Mesodermal cell (in vitro differentiated cells): Measurements from ENCODE around the gene GDPD5.
A peak's percentile ranks its signal among the peaks of the same experiment; 100 is the strongest.

Experiments used
- H3K27ac ChIP-seq: 2 replicates; pipeline ENCODE4 v1.7.0; 2013; ENCODE audit warnings: mild to moderate bottlenecking, low read depth, low read length, moderate library complexity; ENCODE audit not compliant: severe bottlenecking
- H3K36me3 ChIP-seq: 2 replicates; pipeline ENCODE4 v1.7.1; 2013; ENCODE audit warnings: mild to moderate bottlenecking, low read length, moderate library complexity; ENCODE audit not compliant: control insufficient read depth, insufficient read depth
- H3K4me1 ChIP-seq: one replicate; pipeline ENCODE4 v1.7.1; 2013; ENCODE audit warnings: mild to moderate bottlenecking, low read length; ENCODE audit not compliant: insufficient read depth, control insufficient read depth, poor library complexity, severe bottlenecking
- H3K4me3 ChIP-seq: 2 replicates; pipeline ENCODE4 v1.7.0; 2013; ENCODE audit warnings: low read length, control low read depth, mild to moderate bottlenecking; ENCODE audit not compliant: insufficient read depth, poor library complexity, severe bottlenecking; ENCODE audit errors: extremely low read depth
- H3K9me3 ChIP-seq: 2 replicates; pipeline ENCODE4 v1.7.1; 2013; ENCODE audit warnings: mild to moderate bottlenecking, low read length, moderate library complexity; ENCODE audit not compliant: control insufficient read depth
- whole genome bisulfite sequencing, 2 experiments: methylation state at CpG; one replicate each; pipeline ENCODE4 v1.1.5; 2013; ENCODE audit warnings: missing lambda C conversion rate in 2 of 2; ENCODE audit not compliant: insufficient coverage in 2 of 2; 5-methylcytosine and 5-hydroxymethylcytosine counted together

The GDPD5 gene

GRCh38 chr11:75403037-75403436 lies 122.7 kb downstream of the GDPD5 start:
- Histone ChIP-seq H3K4me3 (no peak overlapping the region), H3K36me3 (peaks cover 78% of the 10 kb centered on the region), H3K9me3 (no peaks in the 10 kb centered on the region), H3K27ac (no peak overlapping the region), H3K4me1 (peaks cover 24% of the 10 kb centered on the region)
- 100% methylated on average over 1 of the region's 1 CpG for WGBS, 2 experiments

- H3K36me3 ChIP-seq, result peaks cover 70% of the 10 kb centered on the region
- 94% methylated on average over 8 to 10 of the region's 10 CpGs for WGBS, 2 experiments
- peak overlapping the region; percentile 82 for H3K4me3 ChIP-seq
- H3K4me1 ChIP-seq, result peaks cover 24% of the 10 kb centered on the region
- H3K9me3 ChIP-seq, result no peaks in the 10 kb centered on the region
- H3K27ac ChIP-seq, result peak overlapping the region; percentile 41
Measured at GRCh38 chr11:75402002-75402773, 123.6 kb downstream of the GDPD5 start.

DNA sequence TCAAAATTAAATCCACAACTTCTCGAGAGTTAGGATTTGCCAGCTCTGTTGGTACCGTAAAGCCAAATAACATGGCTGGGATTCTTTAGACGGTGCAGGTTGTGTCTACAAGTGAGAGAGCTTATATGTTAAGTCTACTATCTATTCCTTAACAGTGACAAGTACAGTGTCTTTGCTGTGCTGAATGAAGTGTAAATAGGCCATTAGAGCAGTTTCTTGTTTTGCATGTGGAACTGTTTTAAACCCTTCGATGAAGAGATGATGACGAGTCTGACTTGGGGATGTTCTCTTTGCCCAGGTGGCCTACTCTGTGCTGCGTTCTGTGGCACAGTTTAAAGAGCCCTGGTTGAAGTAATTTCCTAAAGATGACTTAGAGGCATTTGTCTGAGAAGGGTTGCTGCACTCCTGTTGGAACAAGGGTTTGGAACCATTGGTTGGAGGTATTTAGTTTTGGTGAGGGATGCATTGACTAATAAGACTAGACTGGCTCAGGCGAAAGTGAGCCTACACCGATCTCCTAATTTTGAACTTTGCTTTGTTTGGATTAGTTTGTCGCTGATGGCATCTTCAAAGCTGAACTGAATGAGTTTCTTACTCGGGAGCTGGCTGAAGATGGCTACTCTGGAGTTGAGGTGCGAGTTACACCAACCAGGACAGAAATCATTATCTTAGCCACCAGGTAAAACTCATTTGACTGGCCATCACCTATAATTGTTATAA lies 125.4 kb downstream of the GDPD5 start:
- peak overlapping the region; percentile 98 for H3K27ac ChIP-seq
- 0 to 3% methylated on average over 2 to 6 of the region's 11 CpGs for WGBS, 2 experiments
- H3K4me3 ChIP-seq, result peak overlapping the region; percentile 82
- H3K4me1 ChIP-seq, result peaks cover 22% of the 10 kb centered on the region
- no peaks in the 10 kb centered on the region for H3K9me3 ChIP-seq
- peaks cover 51% of the 10 kb centered on the region for H3K36me3 ChIP-seq

- WGBS, 2 experiments, result 0% methylated on average over 33 to 45 of the region's 55 CpGs
- peaks cover 22% of the 10 kb centered on the region for H3K4me1 ChIP-seq
- no peaks in the 10 kb centered on the region for H3K9me3 ChIP-seq
- H3K4me3 ChIP-seq, result peak within 1 kb of the TSS; percentile 82
- peaks cover 43% of the 10 kb centered on the region for H3K36me3 ChIP-seq
- peak within 1 kb of the TSS; percentile 98 for H3K27ac ChIP-seq
Measured at GRCh38 chr11:75399344-75400145, 126.2 kb downstream of the GDPD5 start, which contains the start of gene RPS3. RPS3 (plus strand) TSS chr11:75399518; CDS start chr11:75399548, 30 bp downstream.

DNA sequence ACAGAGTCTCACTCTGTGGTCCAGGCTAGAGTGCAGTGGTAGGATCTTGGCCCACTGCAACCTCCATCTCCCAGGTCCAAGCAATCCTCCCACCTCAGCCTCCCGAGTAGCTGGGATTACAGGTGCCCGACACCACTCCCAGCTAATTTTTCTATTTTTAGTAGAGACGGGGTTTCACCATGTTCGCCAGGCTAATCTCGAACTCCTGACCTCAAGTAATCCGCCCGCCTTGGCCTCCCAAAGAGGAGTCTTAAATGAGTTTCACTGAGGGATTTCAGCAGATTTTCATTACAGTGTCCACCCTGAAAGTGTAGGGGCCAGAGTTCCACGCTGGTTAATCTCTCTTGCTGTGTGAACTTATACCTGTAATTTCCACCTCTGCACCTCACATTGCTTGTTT lies 126.8 kb downstream of the GDPD5 start:
- Histone ChIP-seq H3K36me3 (peaks cover 37% of the 10 kb centered on the region), H3K4me3 (no peak overlapping the region), H3K27ac (no peak overlapping the region), H3K4me1 (peaks cover 22% of the 10 kb centered on the region), H3K9me3 (no peaks in the 10 kb centered on the region)
- 76 to 89% methylated on average over 7 to 8 of the region's 8 CpGs for WGBS, 2 experiments

- no peaks in the 10 kb centered on the region for H3K36me3 ChIP-seq
- H3K4me1 ChIP-seq, result no peaks in the 10 kb centered on the region
- no peaks in the 10 kb centered on the region for H3K9me3 ChIP-seq
- no peak overlapping the region for H3K27ac ChIP-seq
- H3K4me3 ChIP-seq, result no peak overlapping the region
- 73 to 80% methylated on average over 6 to 8 of the region's 8 CpGs for WGBS, 2 experiments
Measured at GRCh38 chr11:75394085-75394840, 131.5 kb downstream of the GDPD5 start.

- Histone ChIP-seq H3K36me3 (no peaks in the 10 kb centered on the region), H3K9me3 (no peaks in the 10 kb centered on the region), H3K4me3 (no peak overlapping the region), H3K4me1 (peaks cover 6% of the 10 kb centered on the region), H3K27ac (no peak overlapping the region)
- WGBS, 2 experiments, result 94 to 99% methylated on average over 7 of the region's 7 CpGs
Measured at GRCh38 chr11:75389925-75390324, 135.8 kb downstream of the GDPD5 start.

DNA sequence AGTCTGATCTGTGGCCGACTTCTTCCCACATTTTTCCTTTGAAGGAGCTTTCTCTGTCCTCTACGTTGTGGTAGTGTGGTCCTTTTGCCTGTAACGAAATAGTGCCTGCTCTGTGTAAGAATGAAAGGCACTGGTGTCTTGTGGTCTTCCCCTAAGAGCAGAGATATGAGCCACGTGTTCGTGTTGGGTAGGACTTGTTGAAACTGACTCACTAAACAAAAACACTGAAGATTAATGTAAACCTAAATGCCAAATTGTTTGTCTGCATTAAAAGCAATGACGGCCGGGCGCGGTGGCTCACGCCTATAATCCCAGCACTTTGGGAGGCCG lies 136.5 kb downstream of the GDPD5 start:
- WGBS, 2 experiments, result 93% methylated on average over 8 to 10 of the region's 11 CpGs
- no peaks in the 10 kb centered on the region for H3K9me3 ChIP-seq

GRCh38 chr11:75388386-75389275 lies 137.1 kb downstream of the GDPD5 start:
- 31 to 33% methylated on average over 8 of the region's 9 CpGs for WGBS, 2 experiments
- H3K4me1 ChIP-seq, result peaks cover 6% of the 10 kb centered on the region
- H3K4me3 ChIP-seq, result no peak overlapping the region
- H3K27ac ChIP-seq, result peak overlapping the region; percentile 36
- H3K36me3 ChIP-seq, result no peaks in the 10 kb centered on the region
- H3K9me3 ChIP-seq, result no peaks in the 10 kb centered on the region

More for the DNA sequence above, 136.5 kb downstream of the GDPD5 start:
- no peaks in the 10 kb centered on the region for H3K36me3 ChIP-seq
- no peak overlapping the region for H3K4me3 ChIP-seq
- H3K27ac ChIP-seq, result no peak overlapping the region
- peaks cover 6% of the 10 kb centered on the region for H3K4me1 ChIP-seq
